Fibroblast of the aortic adventitia (primary cell): ENCODE data around the gene PNLIP. TPM values are rescaled to one million over a fixed set of nuclear protein-coding genes. Genes with fewer than 3 reads are reported as not detected.

ENCODE experiments used
- DNase-seq: peaks from one replicate; pipeline ENCODE4 v3.0.0-alpha.2; 2010; ENCODE audit warnings: low read depth
- H3K4me3 ChIP-seq: 2 replicates; pipeline ENCODE4 v1.5.1; 2011; ENCODE audit warnings: low read depth, mild to moderate bottlenecking, control low read depth, low read length, moderate library complexity
- total RNA-seq: library from RNA; depleted of rRNA; stranded (reverse); fragments of >200 nt; gene quantifications from 2 replicates; pipeline ENCODE4 v1.2.3, GENCODE V29; 2012; ENCODE audit warnings: low replicate concordance
- TF ChIP-seq, protein P1 (sequence below): IDR thresholded peaks from 2 replicates; pipeline ENCODE4 v1.5.1; 2011; ENCODE audit warnings: mild to moderate bottlenecking, low read length, control low read depth, inconsistent platforms; ENCODE audit not compliant: insufficient read depth

PNLIP gene
- total RNA-seq, 1 donor: not detected

DNA sequence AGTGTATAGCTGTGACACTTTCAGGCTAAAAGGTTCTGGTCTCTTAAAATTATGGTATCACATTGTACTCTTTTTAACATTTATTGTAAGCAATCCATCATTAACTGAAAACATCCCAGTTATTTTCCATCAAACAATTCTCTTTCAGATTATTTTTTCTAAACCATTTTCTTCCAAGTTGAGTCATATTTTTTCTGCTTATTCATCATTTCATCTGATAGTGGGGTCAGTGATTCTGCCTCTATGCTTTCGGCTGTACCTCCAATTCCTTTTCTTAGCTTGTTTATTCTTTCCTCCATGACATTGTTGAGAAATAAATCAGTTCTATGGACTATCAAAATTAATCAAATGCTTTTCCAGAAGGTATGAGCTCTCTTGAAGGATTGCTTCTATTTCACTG lies 609 bp upstream of the PNLIP start:
- H3K4me3 ChIP-seq: no peak overlapping the region
- DNase-seq: no peak
- TF ChIP-seq, protein P1, sequence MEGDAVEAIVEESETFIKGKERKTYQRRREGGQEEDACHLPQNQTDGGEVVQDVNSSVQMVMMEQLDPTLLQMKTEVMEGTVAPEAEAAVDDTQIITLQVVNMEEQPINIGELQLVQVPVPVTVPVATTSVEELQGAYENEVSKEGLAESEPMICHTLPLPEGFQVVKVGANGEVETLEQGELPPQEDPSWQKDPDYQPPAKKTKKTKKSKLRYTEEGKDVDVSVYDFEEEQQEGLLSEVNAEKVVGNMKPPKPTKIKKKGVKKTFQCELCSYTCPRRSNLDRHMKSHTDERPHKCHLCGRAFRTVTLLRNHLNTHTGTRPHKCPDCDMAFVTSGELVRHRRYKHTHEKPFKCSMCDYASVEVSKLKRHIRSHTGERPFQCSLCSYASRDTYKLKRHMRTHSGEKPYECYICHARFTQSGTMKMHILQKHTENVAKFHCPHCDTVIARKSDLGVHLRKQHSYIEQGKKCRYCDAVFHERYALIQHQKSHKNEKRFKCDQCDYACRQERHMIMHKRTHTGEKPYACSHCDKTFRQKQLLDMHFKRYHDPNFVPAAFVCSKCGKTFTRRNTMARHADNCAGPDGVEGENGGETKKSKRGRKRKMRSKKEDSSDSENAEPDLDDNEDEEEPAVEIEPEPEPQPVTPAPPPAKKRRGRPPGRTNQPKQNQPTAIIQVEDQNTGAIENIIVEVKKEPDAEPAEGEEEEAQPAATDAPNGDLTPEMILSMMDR: no peak

DNA sequence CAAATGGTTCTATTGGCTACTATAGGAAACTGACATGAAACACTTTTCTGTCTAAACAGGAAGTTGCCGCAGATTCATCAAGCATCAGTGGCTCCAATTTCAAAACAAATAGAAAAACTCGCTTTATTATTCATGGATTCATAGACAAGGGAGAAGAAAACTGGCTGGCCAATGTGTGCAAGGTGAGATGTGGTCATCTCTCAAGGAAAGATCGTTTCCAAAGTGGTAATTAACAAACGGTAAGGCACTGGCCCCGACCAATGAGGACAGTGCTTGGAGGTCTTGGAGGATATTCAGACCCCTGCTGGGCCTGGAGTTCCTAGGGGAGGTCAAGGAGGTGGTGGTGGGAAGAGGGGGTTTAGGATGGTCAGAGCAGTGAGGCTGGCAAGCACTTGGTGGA lies 2.6 kb downstream of the PNLIP start:
- no peak overlapping the region for H3K4me3 ChIP-seq
- DNase-seq: no peak
- TF ChIP-seq, protein P1: no peak

DNA sequence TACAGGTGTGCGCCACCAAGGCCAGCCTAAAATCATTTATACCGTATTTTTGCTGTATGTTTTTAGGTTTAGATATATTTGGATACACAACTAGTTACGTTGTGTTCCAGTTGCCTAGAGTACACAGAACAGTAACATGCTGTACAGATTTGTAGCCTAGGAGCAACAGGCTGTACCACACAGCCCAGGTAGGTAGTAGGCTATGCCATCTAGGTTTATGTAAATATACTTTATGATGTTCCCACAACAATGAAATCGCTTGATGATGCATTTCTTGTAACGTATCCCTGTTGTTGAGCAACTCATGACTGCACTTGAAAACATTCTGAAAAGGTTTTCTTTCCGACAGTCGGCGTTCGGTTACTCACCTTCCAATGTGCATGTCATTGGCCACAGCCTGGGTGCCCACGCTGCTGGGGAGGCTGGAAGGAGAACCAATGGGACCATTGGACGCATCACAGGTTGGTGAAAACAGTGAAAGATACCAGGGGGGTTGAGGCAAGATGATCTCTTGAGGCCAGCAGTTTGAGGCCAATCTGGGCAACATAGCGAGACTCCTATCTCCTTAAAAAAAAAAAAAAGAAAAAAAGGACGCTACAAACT lies 7.7 kb downstream of the PNLIP start:
- no peak for DNase-seq

DNA sequence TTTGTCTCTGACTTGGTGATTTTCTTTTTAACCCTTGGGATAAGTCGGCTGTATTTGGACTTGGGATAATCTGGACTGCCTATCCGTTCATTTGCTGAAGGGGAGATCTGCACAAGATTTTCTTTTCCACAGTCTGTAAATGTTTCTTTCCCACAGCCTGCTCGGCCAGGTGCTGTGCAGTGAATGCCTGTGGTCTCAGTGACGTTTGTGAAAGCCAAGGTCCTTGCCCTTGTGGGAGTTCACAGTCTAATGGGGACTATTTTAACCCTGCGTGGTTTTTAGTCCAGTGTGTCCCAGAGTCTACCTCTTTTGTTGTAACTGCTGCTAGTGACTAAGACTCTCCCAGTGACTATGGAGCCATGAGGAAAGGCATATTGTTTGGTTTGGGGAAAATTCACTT lies 8.9 kb downstream of the PNLIP start:
- H3K4me3 ChIP-seq: no peak overlapping the region
- DNase-seq: no peak
- TF ChIP-seq, protein P1: no peak

More for the DNA sequence above, 7.7 kb downstream of the PNLIP start:
- TF ChIP-seq, protein P1: no peak
- H3K4me3 ChIP-seq: no peak overlapping the region

DNA sequence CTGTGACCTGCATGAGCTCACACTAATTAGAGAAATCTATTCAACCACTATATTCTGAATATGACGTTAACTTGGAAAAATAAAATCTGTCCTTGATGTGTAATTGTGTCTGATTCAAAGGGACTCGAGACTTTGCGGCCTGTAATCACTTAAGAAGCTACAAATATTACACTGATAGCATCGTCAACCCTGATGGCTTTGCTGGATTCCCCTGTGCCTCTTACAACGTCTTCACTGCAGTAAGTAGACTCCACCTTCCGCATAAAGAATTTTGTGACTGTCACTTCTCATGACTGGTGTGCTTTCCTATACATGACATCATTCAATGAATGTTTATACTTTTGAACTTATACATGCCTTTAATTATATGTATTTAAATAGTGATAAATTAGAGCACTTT lies 10.1 kb downstream of the PNLIP start:
- TF ChIP-seq, protein P1: no peak
- no peak overlapping the region for H3K4me3 ChIP-seq
- DNase-seq: no peak

DNA sequence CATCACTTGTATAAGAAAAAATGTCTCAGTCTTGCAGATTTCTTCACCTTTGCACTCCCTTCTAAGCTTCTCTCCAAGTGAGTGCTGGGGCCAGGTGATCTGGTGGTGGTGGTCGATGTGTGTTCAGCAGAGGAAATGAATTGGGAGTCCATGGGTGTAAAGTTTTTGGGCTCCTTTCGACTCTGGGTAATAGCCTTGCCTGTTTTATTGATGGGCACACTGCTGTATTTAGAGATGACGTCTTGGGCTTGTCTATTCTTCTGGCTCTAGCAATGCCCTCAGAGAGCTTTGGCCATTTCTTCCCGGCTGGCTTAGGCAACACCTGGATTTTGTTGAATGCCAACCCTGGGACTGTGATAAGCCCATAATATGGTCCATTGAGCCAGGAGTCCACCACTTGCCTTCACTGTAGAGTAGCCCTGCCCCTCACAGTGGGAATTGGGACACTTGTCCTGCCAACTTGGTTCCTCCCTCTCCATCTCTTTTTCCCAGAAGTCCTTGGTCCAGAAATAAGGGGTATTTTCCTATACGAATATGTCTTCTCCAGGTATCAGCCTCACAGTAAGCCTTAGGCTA lies 11.7 kb downstream of the PNLIP start:
- TF ChIP-seq, protein P1: no peak
- no peak overlapping the region for H3K4me3 ChIP-seq
- no peak for DNase-seq

DNA sequence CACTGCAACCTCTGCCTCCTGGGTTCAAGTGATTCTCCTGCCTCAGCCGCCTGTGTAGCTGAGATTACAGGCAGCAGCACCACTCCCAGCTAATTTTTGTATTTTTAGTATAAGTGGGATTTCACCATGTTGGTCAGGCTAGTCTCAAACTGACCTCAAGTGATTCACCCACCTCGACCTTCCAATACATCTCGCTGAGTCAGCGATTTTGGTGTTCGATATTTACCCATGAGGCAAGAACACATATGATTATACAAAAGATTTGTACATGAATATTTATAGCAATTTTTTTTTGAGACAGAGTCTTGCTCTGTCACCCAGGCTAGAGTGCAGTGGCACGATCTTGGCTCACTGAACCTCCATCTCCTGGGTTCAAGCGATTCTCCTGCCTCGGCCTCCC lies 19.8 kb downstream of the PNLIP start:
- H3K4me3 ChIP-seq: no peak overlapping the region
- no peak for DNase-seq
- TF ChIP-seq, protein P1: no peak
